SHP77 treated with DMSO at 0.1 percent for 48 hours (cell line): ENCODE measurements around the gene S100A7A.
A peak's percentile ranks its signal among the peaks of the same experiment; 100 is the strongest.
"Not testable (repeated sequence)": the region's sequence is repeated elsewhere in the genome, so short reads cannot be mapped to it uniquely, and the experiment has no call there.

Experiments
- DNase-seq: peaks from one replicate; lab custom pipeline; 2025; lab: John Stamatoyannopoulos, UW

S100A7A gene

GRCh38 chr1:153422450-153423068 lies 6.2 kb downstream of the S100A7A start:
- peak; percentile 16 for DNase-seq

GRCh38 chr1:153426809-153427208 lies 10.5 kb downstream of the S100A7A start:
- DNase-seq: no peak

- no peak for DNase-seq
These were observed 11.8 kb downstream of the S100A7A start for GRCh38 chr1:153428073-153428638.

- no peak for DNase-seq
These were observed 12.5 kb downstream of the S100A7A start for GRCh38 chr1:153428791-153429190.

GRCh38 chr1:153429266-153430165 lies 13.2 kb downstream of the S100A7A start:
- peak; percentile 66 for DNase-seq

- DNase-seq: no peak
These were observed 13.8 kb downstream of the S100A7A start for GRCh38 chr1:153430166-153430553.

GRCh38 chr1:153430561-153430960 lies 14.2 kb downstream of the S100A7A start:
- DNase-seq: no peak

GRCh38 chr1:153431002-153431401 lies 14.7 kb downstream of the S100A7A start:
- no peak for DNase-seq

GRCh38 chr1:153431427-153431826 lies 15.1 kb downstream of the S100A7A start:
- no peak for DNase-seq

- DNase-seq: no peak
These were observed 15.6 kb downstream of the S100A7A start for GRCh38 chr1:153431928-153432327.

- DNase-seq: no peak
These were observed 16.8 kb downstream of the S100A7A start for GRCh38 chr1:153432874-153433681.

- no peak for DNase-seq
These were observed 18.6 kb downstream of the S100A7A start for GRCh38 chr1:153434746-153435455.

GRCh38 chr1:153437236-153437635 lies 20.9 kb downstream of the S100A7A start:
- DNase-seq: no peak

GRCh38 chr1:153438599-153438998 lies 22.3 kb downstream of the S100A7A start:
- no peak for DNase-seq

- DNase-seq: no peak
These were observed 23.0 kb downstream of the S100A7A start for GRCh38 chr1:153439273-153439672.

- DNase-seq: peak; percentile 33
These were observed 25.0 kb downstream of the S100A7A start for GRCh38 chr1:153441238-153441755.

GRCh38 chr1:153443486-153443885 lies 27.2 kb downstream of the S100A7A start:
- no peak for DNase-seq

- DNase-seq: no peak
These were observed 27.8 kb downstream of the S100A7A start for GRCh38 chr1:153444078-153444477.

GRCh38 chr1:153447498-153448170 lies 31.3 kb downstream of the S100A7A start:
- DNase-seq: no peak

- not testable (repeated sequence) for DNase-seq
These were observed 32.5 kb downstream of the S100A7A start for GRCh38 chr1:153448851-153449250.

- no peak for DNase-seq
These were observed 40.1 kb downstream of the S100A7A start for GRCh38 chr1:153456396-153456795.
